ENCODE results near the gene CFD.
"Not testable (repeated sequence)": the region's sequence is repeated elsewhere in the genome, so short reads cannot be mapped to it uniquely, and the experiment has no call there.

The CFD gene

GRCh38 chr19:835210-835810, 24.2 kb upstream of the CFD start:
- no peak for FAIRE-seq
- no peak for TF ChIP-seq POLR2A (IDR thresholded peaks at IDR 0.05; ENCODE audit: low read depth, low read length)
- no peak for DNase-seq (ENCODE audit: insufficient read length, low spot score)

DNA sequence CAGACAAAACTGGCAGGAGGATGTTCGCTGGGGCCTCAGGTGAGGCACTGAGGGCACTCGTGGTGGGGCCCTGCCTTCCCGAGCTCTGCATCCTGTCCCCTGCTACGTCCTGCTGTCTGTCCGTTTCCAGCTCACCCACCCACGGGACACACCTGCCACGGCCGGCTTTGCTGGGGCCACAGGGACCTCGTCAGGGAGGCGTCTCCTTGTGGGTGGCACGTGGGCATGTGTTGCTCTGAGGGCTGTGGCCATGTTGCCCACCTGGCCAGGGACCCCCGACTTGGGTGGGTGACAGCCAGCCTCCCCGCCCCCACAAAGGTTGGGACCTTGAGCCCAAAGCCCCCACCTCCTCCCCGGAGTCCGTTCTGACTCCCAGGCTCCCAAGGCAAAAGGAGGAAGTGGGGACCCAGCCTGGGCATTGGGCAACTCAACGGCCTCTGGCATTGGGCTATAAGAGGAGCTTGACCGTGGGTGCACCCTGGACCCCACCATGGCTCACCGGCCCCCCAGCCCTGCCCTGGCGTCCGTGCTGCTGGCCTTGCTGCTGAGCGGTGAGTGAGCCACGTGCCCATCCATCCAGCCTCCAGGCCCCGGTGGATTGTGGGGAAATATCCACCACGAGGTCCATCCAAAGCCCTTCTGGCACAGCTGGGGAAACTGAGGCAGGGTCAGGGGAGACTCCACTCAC, 18.8 kb upstream of the CFD start, which contains the start of gene PRTN3:
TSS of gene PRTN3 (plus strand) at position 481 of the 688 bp plus-strand sequence. CDS start at position 491, 10 bp downstream.
- FAIRE-seq = no peak
- no peak for TF ChIP-seq POLR2A (IDR thresholded peaks at IDR 0.05; ENCODE audit: low read depth, low read length)
- DNase-seq (ENCODE audit: insufficient read length, low spot score) = no peak

DNA sequence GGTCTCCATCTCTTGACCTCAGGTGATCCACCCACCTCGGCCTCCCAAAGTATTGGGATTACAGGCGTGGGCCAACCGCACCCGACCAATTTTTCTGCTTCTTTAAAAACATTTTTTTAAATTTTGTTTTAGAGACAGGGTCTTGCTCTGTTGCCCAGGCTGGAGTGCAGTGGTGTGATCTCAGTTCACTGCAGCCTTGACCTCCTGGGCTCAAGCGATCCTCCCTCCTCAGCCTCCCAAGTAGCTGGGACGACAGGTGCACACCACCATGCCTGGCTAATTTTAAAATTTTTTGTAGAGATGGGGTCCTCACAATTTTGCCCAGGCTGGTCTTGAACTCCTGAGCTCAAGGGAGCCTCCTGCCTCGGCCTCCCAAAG, 16.7 kb upstream of the CFD start:
- FAIRE-seq; DNase-seq (ENCODE audit: insufficient read length, low spot score): not testable (repeated sequence)

DNA sequence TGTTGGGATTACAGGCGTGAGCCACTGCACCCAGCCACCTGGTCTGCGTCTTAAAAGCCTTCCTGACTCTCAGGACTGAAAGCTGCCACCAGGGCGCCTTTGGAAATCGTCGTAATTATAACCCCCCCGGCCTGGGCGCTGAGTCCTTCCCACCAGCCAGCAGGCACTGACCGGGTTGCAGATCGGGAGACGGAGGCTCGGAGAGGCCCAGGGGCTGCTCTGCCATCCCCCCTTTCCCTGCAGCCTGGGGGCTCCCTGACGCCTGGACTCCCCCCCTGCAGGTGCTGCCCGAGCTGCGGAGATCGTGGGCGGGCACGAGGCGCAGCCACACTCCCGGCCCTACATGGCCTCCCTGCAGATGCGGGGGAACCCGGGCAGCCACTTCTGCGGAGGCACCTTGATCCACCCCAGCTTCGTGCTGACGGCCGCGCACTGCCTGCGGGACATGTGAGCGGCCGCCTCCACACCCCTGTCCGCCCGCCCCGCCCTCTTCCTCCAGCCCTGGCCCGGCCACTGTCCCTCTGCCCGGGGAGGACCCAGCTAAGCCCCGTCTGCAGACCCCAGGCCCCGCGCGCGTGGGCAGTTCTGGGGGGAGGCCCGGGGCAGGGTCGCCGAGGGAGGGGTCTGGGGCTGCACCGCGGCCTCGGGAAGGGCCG, 16.2 kb upstream of the CFD start:
- FAIRE-seq (no peak), DNase-seq (ENCODE audit: insufficient read length, low spot score) (no peak)
- TF ChIP-seq POLR2A (IDR thresholded peaks at IDR 0.05; ENCODE audit: low read depth, low read length) = no peak

- no peak for TF ChIP-seq POLR2A (IDR thresholded peaks at IDR 0.05; ENCODE audit: low read depth, low read length)
- FAIRE-seq (no peak), DNase-seq (ENCODE audit: insufficient read length, low spot score) (no peak)
Observed at GRCh38 chr19:843836-844545, 15.5 kb upstream of the CFD start.

DNA sequence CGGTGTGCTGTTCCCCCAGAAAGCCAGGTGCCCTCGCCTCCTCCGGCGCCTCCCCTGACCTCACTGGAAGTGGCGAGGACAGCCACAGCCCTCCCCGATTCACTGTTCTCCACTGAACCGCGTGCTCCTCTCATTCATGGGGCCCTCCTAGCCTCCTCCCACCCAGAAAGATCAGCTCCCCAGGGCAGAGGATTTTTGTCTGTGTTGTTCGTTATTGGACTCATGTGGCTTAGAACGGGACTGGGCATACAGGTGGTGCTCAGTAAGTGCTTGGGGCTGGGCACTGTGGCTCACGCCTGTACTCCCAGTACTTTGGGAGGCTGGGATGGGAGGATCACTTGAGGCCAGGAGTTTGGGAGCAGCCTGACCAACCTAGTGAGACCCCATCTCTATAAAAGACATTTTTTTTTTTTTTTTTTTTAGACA, 14.9 kb upstream of the CFD start:
- FAIRE-seq (no peak), DNase-seq (ENCODE audit: insufficient read length, low spot score) (no peak)
- TF ChIP-seq POLR2A (IDR thresholded peaks at IDR 0.05; ENCODE audit: low read depth, low read length) = no peak

GRCh38 chr19:845707-846521, 13.6 kb upstream of the CFD start:
- no peak for DNase-seq (ENCODE audit: insufficient read length, low spot score)
- FAIRE-seq = no peak
- no peak for TF ChIP-seq POLR2A (IDR thresholded peaks at IDR 0.05; ENCODE audit: low read depth, low read length)

DNA sequence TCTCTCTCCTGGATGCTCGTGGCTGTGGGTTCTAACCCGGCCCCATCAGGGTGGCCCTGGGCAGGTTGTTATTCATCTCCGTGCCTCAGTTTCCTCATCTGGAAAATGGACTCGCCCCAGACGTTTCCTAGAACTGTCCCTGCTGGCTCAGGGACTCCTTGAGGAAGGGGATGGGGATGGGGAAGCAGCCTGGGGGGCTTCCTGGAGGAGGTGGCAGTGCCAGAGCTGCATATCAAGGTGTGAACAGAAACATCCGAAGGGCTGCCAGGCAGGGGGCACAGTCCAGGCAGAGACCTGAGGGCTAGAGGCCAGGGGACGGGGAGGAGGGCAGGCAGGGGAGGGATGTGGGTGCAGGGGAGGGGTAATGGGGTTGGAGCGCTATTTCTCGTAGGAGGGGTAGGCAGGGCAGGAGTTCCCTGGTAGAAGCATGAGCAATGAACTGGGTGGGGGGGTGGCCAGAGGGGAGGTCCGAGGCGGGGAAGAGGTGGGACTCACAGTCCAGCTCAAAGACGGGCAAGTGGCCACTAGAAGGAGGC, 11.0 kb upstream of the CFD start:
- DNase-seq (ENCODE audit: insufficient read length, low spot score) = no peak
- no peak for TF ChIP-seq POLR2A (IDR thresholded peaks at IDR 0.05; ENCODE audit: low read depth, low read length)
- no peak for FAIRE-seq

DNA sequence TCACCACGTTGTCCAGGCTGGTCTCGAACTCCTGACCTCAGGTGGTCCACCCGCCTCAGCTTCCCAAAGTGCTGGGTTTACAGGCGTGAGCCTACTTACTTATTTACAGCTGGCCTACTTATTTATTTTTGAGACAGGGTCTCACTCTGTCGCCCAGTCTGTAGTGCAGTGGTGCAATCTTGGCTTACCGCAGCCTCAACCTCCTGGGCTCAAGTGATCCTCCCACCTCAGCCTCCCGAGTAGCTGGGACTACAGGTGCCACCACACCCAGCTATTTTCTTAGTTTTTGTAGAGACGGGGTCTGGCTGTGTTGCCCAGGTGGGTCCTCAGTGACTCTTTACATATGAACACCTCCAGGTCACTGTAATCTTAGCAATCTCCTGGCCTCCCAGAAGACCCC, 10.3 kb upstream of the CFD start:
- DNase-seq (ENCODE audit: insufficient read length, low spot score); FAIRE-seq: not testable (repeated sequence)

- peak; percentile 96 for DNase-seq (ENCODE audit: insufficient read length, low spot score)
- peak; percentile 20; the same call in 1 of the 2 replicates for TF ChIP-seq POLR2A (IDR thresholded peaks at IDR 0.05; ENCODE audit: low read depth, low read length)
- FAIRE-seq = peak; percentile 90
Observed at GRCh38 chr19:850221-850978, 9.1 kb upstream of the CFD start.

DNA sequence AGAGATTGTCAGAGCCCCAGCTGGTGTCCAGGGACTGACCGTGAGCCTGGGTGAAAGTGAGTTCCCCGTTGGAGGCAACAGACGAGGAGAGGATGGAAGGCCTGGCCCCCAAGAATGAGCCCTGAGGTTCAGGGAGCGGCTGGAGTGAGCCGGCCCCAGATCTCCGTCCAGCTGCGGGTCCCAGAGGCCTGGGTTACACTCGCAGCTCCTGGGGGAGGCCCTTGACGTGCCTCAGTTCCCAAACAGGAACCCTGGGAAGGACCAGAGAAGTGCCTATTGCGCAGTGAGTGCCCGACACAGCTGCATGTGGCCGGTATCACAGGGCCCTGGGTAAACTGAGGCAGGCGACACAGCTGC, 8.5 kb upstream of the CFD start:
- no peak for TF ChIP-seq POLR2A (IDR thresholded peaks at IDR 0.05; ENCODE audit: low read depth, low read length)
- DNase-seq (ENCODE audit: insufficient read length, low spot score) (no peak), FAIRE-seq (no peak)

- TF ChIP-seq POLR2A (IDR thresholded peaks at IDR 0.05; ENCODE audit: low read depth, low read length) = no peak
- DNase-seq (ENCODE audit: insufficient read length, low spot score) (no peak), FAIRE-seq (no peak)
Observed at GRCh38 chr19:852136-853013, 7.1 kb upstream of the CFD start, which contains the start of gene ELANE. Gene ELANE (plus strand): TSS chr19:852303. CDS start chr19:852329, 26 bp downstream.

All from H54 (cell line).